Colonic mucosa (tissue), 4 donors: ENCODE data around the gene MAP3K7CL. TPM values are rescaled to one million over a fixed set of nuclear protein-coding genes. Genes with fewer than 3 reads are reported as not detected.

Experiments
- DNase-seq: peaks from one replicate; pipeline ENCODE4 v3.0.0-alpha.2; 2020
- H3K27ac ChIP-seq: fragments of 200-600 bp; one replicate; pipeline ENCODE4 v1.8.0; 2021
- H3K27me3 ChIP-seq: fragments of 200-600 bp; one replicate; pipeline ENCODE4 v1.8.0; 2021
- H3K36me3 ChIP-seq: fragments of 200-600 bp; one replicate; pipeline ENCODE4 v1.8.0; 2021
- H3K4me1 ChIP-seq: fragments of 200-600 bp; one replicate; pipeline ENCODE4 v1.8.0; 2021; ENCODE audit warnings: mild to moderate bottlenecking
- H3K4me3 ChIP-seq: fragments of 200-600 bp; one replicate; pipeline ENCODE4 v1.8.0; 2021
- H3K9ac ChIP-seq, 2 donors: one replicate each; pipeline ENCODE4 v1.7.0; 2013; ENCODE audit warnings: control low read depth in 2 of 2, low read depth in 2 of 2, low read length in 2 of 2
- H3K9me3 ChIP-seq: fragments of 200-600 bp; one replicate; pipeline ENCODE4 v1.8.0; 2021
- intact Hi-C: fragments of 100-400 bp; cut with DNase I; formaldehyde crosslinking; loops from one replicate; pipeline ENCODE4 v1.14.1; 2022
- total RNA-seq, 2 donors: library from RNA; stranded (reverse); fragmentation: NEBNext Ultra II Directional in 1 of 2; extraction: Animal tissue kit (Norgen Biotek cat#: 25700) in 1 of 2; gene quantifications; one replicate each; pipeline ENCODE4 v1.2.1, GENCODE V29; 2021
- TF ChIP-seq, protein P1 (sequence below): fragments of 200-600 bp; IDR thresholded peaks from one replicate; pipeline ENCODE4 v1.8.0; 2022; ENCODE audit warnings: antibody characterized with exemption, mild to moderate bottlenecking
- donor health status: healthy.
- donor health status: DM: no; HTN: no; CAD: no.
- donor health status: DM: no; HTN: no; CAD: no.

The MAP3K7CL gene
- total RNA-seq, 2 donors from 2014 or later, result 1.9 to 3.4 TPM

DNA sequence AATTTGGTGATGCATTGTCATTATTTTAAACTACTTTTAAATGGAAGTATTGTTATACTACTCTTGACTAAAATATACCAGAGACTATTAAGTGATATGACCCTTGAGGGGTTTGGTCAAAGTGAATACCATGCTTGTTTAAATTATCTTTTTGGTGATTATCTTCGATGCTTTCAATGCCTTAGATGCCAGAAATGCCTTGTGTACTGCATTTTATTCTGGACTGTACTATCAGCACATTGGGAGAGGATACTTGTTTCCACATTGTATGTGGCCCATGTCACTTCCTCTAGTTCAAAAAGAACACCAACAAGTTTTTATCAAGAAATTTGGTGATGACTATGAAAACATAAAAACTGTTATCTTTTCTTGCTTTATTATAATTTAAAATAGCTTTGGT lies 16.3 kb downstream of the MAP3K7CL start:
- H3K36me3 ChIP-seq, result no peaks in the 10 kb centered on the region
- no peak overlapping the region for H3K4me3 ChIP-seq
- no peak for DNase-seq
- no peaks in the 10 kb centered on the region for H3K27me3 ChIP-seq
- no peaks in the 10 kb centered on the region for H3K4me1 ChIP-seq
- H3K27ac ChIP-seq, result no peak overlapping the region
- TF ChIP-seq, protein P1, sequence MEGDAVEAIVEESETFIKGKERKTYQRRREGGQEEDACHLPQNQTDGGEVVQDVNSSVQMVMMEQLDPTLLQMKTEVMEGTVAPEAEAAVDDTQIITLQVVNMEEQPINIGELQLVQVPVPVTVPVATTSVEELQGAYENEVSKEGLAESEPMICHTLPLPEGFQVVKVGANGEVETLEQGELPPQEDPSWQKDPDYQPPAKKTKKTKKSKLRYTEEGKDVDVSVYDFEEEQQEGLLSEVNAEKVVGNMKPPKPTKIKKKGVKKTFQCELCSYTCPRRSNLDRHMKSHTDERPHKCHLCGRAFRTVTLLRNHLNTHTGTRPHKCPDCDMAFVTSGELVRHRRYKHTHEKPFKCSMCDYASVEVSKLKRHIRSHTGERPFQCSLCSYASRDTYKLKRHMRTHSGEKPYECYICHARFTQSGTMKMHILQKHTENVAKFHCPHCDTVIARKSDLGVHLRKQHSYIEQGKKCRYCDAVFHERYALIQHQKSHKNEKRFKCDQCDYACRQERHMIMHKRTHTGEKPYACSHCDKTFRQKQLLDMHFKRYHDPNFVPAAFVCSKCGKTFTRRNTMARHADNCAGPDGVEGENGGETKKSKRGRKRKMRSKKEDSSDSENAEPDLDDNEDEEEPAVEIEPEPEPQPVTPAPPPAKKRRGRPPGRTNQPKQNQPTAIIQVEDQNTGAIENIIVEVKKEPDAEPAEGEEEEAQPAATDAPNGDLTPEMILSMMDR, result no peak
- no peak overlapping the region for H3K9ac ChIP-seq
- intact Hi-C loops, result no loop called here
- H3K9me3 ChIP-seq, result no peaks in the 10 kb centered on the region

DNA sequence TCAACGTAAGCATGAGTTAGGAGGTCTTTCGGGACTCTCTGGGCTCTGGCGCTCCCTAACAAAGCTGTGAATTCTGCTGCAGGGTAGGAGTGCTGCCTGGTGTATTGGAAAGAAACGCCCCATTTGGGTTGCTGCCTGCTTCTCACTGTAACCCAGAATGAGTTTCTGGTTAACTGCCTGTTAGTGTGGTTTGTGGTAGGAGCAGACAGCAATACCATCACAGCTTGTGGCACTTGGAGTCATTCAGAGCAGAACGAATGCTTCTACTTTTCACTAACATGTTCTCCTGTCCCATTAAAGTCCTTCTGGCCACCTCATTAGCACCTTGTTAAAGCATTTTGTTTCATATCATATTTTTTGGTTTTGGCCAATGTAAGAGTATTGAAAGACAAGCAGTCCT lies 18.1 kb downstream of the MAP3K7CL start:
- intact Hi-C loops, result no loop called here
- H3K4me1 ChIP-seq, result no peaks in the 10 kb centered on the region
- H3K27ac ChIP-seq, result no peak overlapping the region
- no peaks in the 10 kb centered on the region for H3K9me3 ChIP-seq
- no peak overlapping the region for H3K9ac ChIP-seq
- H3K4me3 ChIP-seq, result no peak overlapping the region
- TF ChIP-seq, protein P1, result no peak
- no peaks in the 10 kb centered on the region for H3K27me3 ChIP-seq
- DNase-seq, result no peak
- H3K36me3 ChIP-seq, result no peaks in the 10 kb centered on the region

DNA sequence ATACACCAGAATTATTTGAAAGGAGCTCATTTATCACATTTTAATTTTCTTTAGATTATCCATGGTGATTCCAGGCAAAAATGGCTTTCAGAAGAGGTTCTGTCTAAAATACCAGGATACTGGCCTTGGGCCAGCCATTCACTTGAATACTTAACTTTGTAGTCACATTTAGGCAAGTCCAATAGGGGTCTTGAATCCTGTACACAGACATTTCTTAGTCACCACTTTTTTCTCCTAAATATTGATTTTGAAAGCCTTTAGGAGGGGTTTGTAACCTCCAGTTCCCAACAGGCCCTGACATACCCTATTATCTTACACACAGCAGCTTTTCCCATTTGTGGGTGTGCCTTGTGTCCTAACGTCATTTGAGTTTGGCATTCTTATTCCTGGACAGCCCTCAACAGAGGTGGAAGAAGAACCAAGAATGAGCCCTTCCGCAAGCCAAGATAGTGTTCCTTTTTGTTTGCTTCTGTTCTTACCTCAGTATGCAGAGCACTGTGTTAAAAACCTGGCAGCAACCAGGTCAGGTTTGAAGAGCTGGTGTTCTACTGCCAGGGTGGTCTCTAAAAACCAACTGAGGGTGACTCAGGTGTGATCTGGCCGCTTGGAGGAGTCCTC lies 19.5 kb downstream of the MAP3K7CL start:
- no peak overlapping the region for H3K27ac ChIP-seq
- H3K36me3 ChIP-seq, result no peaks in the 10 kb centered on the region
- intact Hi-C loops, result no loop called here
- H3K9ac ChIP-seq, result no peak overlapping the region
- no peaks in the 10 kb centered on the region for H3K27me3 ChIP-seq
- no peak overlapping the region for H3K4me3 ChIP-seq
- TF ChIP-seq, protein P1, result no peak
- no peaks in the 10 kb centered on the region for H3K9me3 ChIP-seq
- DNase-seq, result no peak
- no peaks in the 10 kb centered on the region for H3K4me1 ChIP-seq

DNA sequence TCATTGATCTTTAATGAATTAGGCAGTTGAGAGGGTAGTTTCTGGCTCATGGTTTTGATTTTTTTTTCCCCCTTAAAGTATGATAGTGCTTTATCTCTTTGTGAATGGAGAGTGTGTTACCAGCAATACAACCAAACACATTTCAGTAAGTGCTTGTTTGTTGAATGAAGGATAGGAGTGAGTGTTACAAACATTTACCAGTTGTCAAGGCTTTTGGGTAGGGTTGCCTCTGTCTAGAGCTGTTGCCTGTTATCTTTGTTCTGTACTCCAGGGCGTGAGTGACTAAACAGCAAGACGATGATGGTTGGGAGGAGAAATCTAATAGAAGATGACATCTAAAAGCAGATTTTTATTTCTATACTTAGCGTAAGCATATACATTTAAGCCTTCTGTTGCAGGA lies 21.5 kb downstream of the MAP3K7CL start:
- DNase-seq, result no peak
- H3K9ac ChIP-seq, result no peak overlapping the region
- H3K27me3 ChIP-seq, result no peaks in the 10 kb centered on the region
- no peaks in the 10 kb centered on the region for H3K4me1 ChIP-seq
- H3K4me3 ChIP-seq, result no peak overlapping the region
- no peaks in the 10 kb centered on the region for H3K36me3 ChIP-seq
- TF ChIP-seq, protein P1, result no peak
- H3K27ac ChIP-seq, result no peak overlapping the region
- intact Hi-C loops, result no loop called here
- H3K9me3 ChIP-seq, result no peaks in the 10 kb centered on the region

DNA sequence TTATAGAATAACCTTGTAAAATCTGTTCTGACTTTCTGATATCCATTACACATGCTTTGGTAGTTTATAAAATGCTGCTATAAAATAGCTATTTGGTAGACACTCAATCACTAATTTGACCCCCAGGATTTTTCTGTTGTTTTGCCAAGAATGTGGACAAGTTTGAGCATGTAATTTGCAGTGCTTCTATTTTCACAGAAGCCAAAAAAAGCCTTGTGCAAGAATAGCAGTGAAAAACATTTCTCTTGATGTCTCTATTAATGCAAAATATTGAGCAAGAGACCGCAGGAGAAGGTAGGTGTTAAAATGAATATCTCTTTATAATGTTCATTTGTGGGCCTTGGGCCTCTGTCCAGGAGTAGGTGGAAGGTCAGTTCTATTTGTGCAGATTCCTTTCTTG lies 22.5 kb downstream of the MAP3K7CL start:
- DNase-seq, result no peak
- no peak overlapping the region for H3K4me3 ChIP-seq
- H3K9me3 ChIP-seq, result no peaks in the 10 kb centered on the region
- H3K4me1 ChIP-seq, result no peaks in the 10 kb centered on the region
- no peak overlapping the region for H3K9ac ChIP-seq
- no peaks in the 10 kb centered on the region for H3K27me3 ChIP-seq
- no peaks in the 10 kb centered on the region for H3K36me3 ChIP-seq
- intact Hi-C loops, result no loop called here
- H3K27ac ChIP-seq, result no peak overlapping the region
- TF ChIP-seq, protein P1, result no peak
